C4-2B (cell line): ENCODE results near the gene CACNA2D3.
"Not testable (repeated sequence)": the region's sequence is repeated elsewhere in the genome, so short reads cannot be mapped to it uniquely, and the experiment has no call there.

Source experiments
- H3K27ac ChIP-seq: fragments of 450-650 bp; 2 replicates; pipeline ENCODE4 v1.5.1; 2017
- ZFX ChIP-seq: fragments of 450-650 bp; IDR thresholded peaks from 2 replicates; pipeline ENCODE4 v1.6.1; 2017
- TF ChIP-seq, protein P1 (sequence below): fragments of 450-650 bp; conservative IDR thresholded peaks from 2 replicates; pipeline ENCODE4 v1.5.1; 2017; ENCODE audit warnings: mild to moderate bottlenecking

The CACNA2D3 gene

DNA sequence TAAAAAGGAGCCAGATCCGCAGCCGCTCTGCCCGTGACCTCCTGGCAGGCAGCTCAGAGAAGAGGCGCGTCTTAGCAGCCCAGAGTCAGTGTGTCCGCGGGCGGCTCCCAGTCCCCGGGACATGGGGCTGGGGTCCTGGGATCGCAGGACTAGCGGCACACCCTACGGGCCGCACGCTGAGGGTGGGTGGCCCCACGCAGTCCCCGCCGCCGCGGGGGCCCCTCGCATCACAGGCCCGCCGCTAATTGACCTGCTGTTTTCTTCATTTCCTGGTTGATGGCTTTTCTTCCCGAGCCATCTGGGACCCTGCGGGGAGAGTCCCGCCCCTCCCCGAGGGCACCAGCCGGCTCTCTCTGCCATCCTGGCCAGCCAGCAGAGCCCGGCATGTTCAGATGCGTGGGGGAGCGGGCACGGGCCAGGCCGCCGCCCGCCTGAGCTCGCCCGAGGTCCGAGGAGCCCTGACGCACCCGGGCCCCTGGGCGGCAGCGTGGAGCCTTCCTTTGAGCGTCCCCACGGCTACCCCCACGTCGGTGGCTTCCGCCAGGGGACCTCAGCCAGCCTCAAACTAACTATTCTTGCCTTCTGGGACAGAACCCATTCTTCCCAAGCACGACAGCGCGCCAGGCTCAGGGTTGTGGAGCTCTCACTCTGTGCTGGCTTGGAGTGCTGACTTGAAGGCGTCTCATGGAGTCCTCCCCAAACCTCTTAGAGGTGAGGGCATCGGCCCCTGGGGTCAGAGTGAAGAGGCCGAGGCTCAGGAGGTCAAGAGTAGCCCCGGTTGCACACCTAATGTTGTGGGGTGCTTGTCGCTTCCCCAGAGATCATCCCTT lies 34.6 kb upstream of the CACNA2D3 start:
- no peak overlapping the region for H3K27ac ChIP-seq
- no peak for TF ChIP-seq ZFX
- TF ChIP-seq, protein P1, sequence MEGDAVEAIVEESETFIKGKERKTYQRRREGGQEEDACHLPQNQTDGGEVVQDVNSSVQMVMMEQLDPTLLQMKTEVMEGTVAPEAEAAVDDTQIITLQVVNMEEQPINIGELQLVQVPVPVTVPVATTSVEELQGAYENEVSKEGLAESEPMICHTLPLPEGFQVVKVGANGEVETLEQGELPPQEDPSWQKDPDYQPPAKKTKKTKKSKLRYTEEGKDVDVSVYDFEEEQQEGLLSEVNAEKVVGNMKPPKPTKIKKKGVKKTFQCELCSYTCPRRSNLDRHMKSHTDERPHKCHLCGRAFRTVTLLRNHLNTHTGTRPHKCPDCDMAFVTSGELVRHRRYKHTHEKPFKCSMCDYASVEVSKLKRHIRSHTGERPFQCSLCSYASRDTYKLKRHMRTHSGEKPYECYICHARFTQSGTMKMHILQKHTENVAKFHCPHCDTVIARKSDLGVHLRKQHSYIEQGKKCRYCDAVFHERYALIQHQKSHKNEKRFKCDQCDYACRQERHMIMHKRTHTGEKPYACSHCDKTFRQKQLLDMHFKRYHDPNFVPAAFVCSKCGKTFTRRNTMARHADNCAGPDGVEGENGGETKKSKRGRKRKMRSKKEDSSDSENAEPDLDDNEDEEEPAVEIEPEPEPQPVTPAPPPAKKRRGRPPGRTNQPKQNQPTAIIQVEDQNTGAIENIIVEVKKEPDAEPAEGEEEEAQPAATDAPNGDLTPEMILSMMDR, result no peak

DNA sequence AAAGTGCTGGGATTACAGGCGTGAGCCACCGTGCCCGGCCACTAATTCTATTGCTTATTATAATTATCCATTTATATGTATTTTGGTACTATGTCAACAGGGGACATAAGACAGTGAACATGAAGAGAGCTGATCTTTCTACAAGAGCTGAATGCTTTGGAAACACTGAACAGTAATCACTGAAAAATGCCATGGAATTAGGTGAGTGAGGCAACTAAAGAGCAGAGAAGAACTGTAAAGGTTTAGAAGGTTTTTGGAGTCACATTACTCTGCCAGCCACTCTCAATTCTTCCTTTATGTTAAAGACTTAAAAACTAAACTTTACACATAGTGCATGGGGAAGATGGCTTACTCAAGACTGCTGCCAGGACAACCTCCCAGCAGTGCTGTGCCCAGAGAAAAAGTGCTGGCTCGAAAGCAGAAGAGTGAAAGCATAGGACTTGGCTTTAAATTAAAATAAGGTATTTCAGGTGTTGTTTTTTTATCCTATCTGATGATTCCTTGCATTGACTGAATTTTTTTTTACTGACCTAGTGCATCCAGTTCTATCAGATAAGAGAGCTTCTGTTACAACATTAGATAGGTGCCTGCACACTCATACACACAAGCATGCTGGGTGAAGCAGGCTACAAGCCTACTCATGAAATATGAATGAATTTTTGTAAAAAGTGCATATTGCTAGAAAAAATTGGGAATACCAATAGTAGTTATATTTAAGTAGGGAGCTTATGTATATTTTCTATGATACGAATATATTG lies 28.7 kb upstream of the CACNA2D3 start:
- H3K27ac ChIP-seq, result no peak overlapping the region
- TF ChIP-seq, protein P1, result no peak
- no peak for TF ChIP-seq ZFX

DNA sequence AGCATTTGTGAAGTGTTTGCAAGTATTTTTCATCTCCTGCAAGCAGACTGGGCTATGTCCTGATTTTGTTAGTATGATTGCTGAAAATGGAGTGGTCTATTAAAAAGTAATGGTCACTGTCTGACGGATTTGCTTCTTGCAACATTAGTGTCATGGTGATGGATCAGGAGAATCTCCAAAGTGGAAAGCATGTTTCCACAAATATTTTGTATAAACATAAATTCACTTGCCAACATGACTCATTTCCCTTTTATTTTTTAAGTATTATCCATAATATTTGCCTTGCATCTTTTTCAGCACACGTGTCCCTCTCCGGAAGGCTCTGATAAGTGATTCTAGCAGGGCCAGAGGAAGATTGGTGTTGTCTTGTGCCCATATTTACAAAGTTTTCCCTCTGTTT lies 27.4 kb upstream of the CACNA2D3 start:
- no peak overlapping the region for H3K27ac ChIP-seq
- no peak for TF ChIP-seq ZFX
- TF ChIP-seq, protein P1, result no peak

DNA sequence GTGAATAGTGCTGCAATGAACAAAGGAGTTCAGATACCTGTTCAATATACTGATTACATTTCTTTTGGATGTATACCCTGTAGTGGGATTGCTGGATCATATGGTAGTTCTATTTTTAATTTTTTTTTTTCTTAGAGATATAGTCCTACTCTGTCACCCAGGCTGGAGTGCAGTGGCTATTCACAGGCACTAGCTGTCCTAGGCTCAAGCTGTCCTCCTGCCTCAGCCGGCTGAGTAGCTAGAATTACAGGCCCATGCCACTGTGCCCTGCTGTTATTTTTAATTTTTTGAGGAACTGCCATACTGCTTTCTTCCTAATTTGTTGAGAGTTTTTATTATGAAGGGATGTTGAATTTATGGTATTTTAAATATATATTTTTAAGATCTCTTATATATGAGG lies 23.0 kb upstream of the CACNA2D3 start:
- TF ChIP-seq, protein P1, result no peak
- no peak for TF ChIP-seq ZFX
- no peak overlapping the region for H3K27ac ChIP-seq

DNA sequence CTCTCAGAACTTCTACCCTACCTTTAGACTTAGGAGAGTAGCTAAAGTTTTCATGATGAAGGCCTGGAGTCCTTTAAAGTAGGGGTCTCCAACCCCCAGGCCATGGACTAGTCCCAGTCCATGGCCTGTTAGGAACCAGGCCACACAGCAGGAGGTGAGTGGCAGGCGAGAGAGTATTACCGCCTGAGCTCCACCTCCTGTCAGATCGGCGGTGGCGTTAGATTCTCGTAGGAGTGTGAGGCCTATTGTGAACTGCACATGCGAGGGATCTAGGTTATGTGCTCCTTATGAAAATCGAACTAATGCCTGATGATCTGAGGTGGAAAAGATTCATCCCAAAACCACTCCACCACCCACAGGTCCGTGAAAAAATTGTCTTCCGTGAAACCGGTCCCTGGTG lies 18.3 kb upstream of the CACNA2D3 start:
- TF ChIP-seq, protein P1, result no peak
- no peak for TF ChIP-seq ZFX

DNA sequence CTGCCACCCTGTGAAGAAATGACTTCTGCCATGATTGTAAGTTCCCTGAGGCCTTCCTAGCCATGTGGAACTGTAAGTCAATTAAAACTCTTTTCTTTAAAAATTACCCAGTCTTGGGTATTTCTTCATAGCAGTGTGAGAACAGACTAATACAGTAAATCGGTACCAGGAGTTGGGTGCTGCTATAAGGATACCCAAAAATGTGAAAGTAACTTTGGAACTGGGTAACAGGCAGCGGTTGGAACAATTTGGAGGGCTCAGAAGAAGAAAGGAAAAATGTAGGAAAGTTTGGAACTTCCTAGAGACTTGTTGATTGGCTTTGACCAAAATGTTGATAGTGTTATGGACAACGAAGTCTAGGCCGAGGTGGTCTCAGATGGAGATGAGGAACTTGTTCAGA lies 6.2 kb upstream of the CACNA2D3 start:
- H3K27ac ChIP-seq, result not testable (repeated sequence)

More for the DNA sequence above, 18.3 kb upstream of the CACNA2D3 start:
- no peak overlapping the region for H3K27ac ChIP-seq

DNA sequence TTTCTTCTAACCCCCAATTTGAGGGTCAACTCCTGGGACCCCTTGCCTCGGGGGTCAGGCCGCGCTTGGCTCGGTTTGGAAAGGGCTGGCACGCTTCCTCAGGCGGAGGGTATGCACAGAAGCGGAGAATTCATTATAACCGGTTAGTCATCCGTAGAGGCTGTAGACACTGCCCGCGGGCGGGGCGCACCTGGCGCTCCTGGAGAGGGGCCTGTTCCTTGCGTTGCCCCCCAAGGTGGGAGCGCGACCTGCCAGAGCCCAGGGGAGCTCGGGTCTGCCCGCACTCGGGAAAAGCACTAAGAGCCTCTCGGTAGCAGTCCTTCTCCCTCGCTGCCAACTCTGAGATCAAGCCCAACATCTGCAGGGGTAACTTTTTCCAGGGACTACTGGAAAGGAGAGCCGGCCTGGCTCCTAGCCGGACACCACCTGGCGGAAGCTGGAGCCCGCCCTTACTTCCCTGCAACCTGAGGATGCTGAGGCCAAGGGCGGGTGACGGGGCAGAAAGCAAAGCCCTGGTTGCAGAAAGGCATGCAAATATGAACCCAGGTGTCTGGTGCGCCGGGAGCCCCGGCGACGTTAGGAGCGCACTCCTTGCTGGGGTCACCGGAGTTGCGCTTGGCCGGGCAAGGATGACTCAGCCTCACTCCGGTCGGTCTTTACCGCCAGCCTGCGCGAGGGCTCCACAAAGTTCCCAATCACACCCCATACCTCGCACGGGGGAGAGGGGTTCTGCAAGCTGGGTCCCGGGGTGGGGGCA lies 1.5 kb upstream of the CACNA2D3 start:
- H3K27ac ChIP-seq, result no peak overlapping the region

More for the DNA sequence above, 1.5 kb upstream of the CACNA2D3 start:
- TF ChIP-seq, protein P1, result no peak
- no peak for TF ChIP-seq ZFX
